Hair follicular keratinocyte (primary cell): ENCODE data around the gene SNAPC1. TPM values are rescaled to one million over a fixed set of nuclear protein-coding genes. Genes with fewer than 3 reads are reported as not detected.

Source experiments
- total RNA-seq: library from RNA; depleted of rRNA; stranded (reverse); fragments of >200 nt; gene quantifications from 2 replicates; pipeline ENCODE4 v1.2.3, GENCODE V29; 2015

SNAPC1 gene
- 8.2 and 8.4 TPM in 2 replicates for total RNA-seq

DNA sequence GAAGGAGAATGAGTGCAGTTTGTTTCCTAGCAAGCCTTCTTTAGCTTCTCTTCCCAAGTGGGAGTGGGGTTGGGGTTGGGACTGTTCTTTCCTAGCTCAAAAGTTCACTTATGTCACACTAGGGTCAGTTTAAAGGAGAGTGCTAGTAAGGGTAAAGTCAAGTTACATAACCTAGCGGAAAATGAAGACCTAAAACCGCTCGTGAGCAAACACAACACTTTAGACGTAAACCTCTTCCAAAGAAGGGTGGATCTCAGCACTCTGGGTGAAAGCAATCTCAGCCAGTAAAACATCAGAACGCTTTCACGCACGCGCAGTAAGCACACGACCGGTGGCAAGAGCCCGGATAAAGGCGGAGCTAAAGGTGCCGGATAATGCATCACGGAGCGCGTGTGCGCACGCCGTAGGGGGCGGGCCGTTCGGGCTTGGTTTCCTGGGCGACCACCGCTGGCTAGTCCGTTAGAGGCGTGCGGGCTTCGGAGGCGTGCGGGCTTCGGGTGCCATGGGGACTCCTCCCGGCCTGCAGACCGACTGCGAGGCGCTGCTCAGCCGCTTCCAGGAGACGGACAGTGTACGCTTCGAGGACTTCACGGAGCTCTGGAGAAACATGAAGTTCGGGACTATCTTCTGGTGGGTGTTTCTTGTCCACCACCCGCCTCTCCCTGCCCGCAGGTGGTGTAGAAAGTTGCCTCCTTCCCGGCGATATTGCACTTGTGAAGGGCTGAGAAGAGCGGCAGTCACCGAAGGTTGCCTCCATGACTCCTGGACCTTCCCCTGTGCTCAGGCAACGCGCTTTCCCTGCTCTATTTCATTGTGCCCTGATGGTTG, at the start of gene SNAPC1:
SNAPC1 (plus strand) TSS at position 462 of the 828 bp plus-strand sequence; CDS start at position 503, 41 bp downstream.

DNA sequence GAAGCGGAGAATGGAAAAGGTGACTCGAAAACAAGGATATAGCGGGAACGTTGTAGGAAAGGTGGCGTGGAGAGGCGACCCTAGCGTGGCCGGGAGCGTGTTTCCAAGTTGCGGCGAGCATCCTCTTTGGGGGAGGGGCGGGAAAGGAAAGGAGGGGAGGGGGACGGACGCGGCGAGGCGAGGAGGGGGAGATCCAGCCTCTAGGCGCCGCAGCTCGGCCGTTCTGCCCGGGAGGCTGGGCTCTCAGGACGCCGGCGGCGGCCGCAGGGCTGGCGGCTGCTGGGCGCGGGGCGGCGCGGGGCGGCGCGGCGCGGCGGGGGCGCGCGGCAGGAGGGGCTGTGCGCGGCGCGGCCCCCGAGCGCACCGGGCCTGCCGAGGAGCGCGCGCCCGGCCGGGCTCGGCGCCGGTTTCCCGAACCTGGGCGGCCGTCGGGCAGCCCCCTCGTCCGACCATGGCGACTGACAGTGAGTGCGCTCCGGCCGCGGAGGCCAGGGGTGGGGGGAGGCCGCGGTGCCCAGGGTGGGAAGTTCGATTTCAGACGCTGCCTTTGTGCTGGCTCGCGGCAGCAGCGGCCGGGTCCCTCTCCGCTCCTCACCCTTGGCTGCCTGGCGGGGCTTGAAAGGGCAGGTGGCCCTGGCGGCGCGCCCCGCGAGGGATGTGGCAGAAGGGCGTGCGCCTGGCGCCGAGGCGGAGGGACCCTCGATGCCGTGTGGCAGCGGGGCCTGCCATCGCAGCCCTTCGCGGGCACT, 50.3 kb downstream of the SNAPC1 start, which contains the start of gene SYT16:
SYT16 (plus strand) TSS at position 357 of the 749 bp plus-strand sequence.

Other genes with a start within 250 kb of the SNAPC1 start
- gene HIF1A, start 66.9 kb upstream of the SNAPC1 start, total RNA-seq, result 93.5 and 99.2 TPM in 2 replicates
- not detected in 2 replicates for gene SYT16, start 50.3 kb downstream of the SNAPC1 start, total RNA-seq